HG03354 (cell line): Measurements from ENCODE around the gene MBD1.
"Not testable (repeated sequence)": the region's sequence is repeated elsewhere in the genome, so short reads cannot be mapped to it uniquely, and the experiment has no call there.

ENCODE experiments used
- ATAC-seq: cut with Tn5 transposase; IDR thresholded peaks from one replicate; pipeline ENCODE4 v1.9.1; 2021; ENCODE audit warnings: mild to moderate bottlenecking; ENCODE audit not compliant: unreplicated experiment, poor library complexity, severe bottlenecking

Gene MBD1

DNA sequence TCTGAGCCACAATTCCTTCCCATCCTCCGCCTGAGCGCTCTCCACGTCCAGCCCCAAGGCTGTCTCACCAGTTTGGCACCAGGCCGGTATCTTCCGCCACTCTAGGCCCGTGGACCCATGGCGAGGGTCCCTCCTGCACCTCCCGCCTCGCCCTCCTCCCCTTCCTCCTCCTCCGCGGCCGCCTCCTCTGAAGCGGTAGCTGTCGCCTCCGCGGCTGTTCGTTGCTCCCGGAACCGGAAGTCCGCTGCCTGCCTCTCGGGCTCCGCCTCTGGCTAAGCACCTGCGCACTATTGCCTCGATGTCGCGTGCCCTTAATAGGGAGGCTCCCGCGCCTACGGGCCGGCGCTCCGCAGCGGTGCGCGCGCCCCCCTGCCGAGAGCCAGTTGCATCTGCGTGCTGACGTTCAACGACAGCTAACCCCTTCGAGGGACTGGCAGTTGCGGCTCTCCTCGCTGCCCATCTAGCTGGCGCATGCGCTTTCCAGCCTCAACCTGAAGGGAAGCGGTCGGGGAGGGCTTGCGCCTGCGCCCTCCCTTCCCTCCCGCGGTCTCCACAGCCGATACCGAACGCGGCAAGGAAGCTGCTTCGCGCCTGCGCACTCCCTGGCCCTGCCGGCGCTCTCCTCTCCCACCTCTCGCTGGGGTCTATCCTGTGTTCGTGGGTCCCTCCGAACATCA, at the start of gene MBD1:
Gene MBD1, minus strand, starts transcription at position 229 of the 677 bp plus-strand sequence. CDS start 1,531 bp downstream, outside the sequence.
- ATAC-seq: peak; percentile 93

GRCh38 chr18:50330176-50330575, 48.9 kb upstream of the MBD1 start:
- ATAC-seq: no peak

DNA sequence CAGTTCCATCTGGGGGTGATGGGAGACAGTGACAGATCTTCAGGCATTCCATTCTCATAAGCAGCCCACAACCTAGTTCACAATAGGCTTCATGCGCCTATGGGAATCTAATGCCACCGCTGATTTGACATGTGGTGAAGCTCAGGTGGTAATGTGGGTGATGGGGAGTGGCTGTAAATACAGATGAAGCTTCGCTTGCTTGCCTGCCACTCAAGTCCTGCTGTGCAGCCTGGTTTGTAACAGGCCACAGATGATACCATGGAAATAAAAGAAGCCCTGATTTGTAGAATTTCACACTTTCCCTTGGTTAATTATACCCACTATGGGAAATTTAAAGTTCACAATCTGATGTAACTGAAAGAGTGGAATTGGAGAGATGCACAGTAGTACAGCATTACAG, 46.7 kb upstream of the MBD1 start:
- no peak for ATAC-seq

DNA sequence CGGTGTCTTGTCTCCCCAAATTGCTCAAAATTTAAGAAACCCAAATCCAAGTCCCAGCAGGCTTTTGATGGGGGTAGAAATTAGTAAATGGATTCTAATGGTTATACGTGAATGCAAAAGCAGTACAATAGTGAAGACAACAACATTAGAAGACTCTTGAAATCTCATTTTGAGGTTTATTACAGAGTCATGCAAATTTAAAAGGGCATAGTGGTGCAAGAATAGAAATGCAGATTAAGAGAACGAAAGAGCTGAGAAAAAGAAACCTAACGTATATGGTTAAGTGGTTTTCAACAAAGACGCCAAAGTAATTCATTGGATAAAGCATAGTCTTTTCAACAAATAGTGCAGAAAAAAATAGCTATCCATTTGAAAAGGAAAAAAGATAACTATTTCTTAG, 39.4 kb upstream of the MBD1 start:
- peak; percentile 90 for ATAC-seq

GRCh38 chr18:50315100-50315871, 34.0 kb upstream of the MBD1 start:
- peak; percentile 78 for ATAC-seq

DNA sequence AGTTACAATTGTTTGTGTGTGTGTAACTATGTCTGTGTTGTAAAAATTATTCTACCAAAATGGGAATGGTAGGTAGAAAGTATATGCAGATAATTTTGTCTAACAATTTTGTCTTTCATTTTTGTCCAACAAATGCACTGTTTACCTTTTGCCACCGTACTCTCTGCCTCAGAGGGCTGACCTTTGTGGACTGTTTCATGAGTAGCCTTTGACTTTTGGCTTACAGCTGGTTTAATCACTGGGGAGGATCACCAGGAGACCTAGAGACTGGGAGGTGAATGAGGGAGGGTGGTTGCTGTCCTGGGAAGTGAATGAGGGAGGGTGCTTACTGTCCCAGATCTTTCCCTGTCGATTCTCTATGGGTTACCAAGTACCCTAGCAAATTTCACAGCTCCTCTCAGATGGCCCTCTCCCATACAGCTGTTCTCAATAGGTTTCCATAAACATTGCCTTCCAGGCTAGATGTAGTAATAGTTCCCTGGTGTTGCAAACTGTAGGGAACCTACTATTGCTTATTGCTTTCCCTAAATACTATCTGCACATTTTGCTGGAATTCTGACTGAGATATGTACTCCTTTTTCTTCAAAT, 32.6 kb upstream of the MBD1 start:
- no peak for ATAC-seq

- peak; percentile 38 for ATAC-seq
Measured at GRCh38 chr18:50313031-50313607, 31.8 kb upstream of the MBD1 start.

GRCh38 chr18:50312296-50313030, 31.1 kb upstream of the MBD1 start:
- peak; percentile 73 for ATAC-seq

- no peak for ATAC-seq
Measured at GRCh38 chr18:50311650-50312049, 30.3 kb upstream of the MBD1 start.

DNA sequence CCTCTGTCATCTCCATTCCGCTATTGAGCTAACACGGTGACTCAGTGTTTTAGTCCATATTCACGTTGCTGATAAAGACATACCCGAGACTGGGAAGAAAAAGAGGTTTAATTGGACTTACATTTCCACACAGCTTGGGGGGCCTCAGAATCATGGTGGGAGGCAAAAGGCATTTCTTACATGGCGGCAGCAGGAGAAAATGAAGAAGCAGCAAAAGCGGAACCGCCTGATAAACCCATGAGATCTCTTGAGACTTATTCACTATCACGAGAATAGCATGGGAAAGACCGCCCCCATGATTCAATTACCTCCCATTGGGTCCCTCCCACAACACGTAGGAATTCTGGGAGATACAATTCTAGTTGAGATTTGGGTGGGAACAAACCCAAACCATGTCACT, 28.8 kb upstream of the MBD1 start:
- no peak for ATAC-seq

- ATAC-seq: not testable (repeated sequence)
Measured at GRCh38 chr18:50308851-50309250, 27.5 kb upstream of the MBD1 start.

- ATAC-seq: peak; percentile 97
Measured at GRCh38 chr18:50307738-50308470, 26.6 kb upstream of the MBD1 start.

DNA sequence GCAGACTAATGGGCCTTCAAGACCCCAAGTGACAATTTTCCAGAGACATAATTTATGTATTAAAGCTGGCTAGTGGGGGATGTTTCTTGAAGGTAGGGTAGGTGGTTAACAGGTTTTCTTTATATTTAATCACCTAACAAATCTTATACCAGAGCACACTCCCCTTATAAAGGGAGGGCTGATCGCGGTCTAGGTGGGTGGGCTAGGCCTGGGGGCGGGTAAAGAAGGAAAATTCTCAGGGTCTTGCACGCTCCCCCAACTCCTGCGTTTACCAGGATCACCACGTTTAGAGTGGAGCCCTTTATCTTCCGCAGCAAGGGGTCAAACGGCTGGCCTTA, 26.0 kb upstream of the MBD1 start:
- no peak for ATAC-seq

- ATAC-seq: no peak
Measured at GRCh38 chr18:50306944-50307343, 25.6 kb upstream of the MBD1 start.

DNA sequence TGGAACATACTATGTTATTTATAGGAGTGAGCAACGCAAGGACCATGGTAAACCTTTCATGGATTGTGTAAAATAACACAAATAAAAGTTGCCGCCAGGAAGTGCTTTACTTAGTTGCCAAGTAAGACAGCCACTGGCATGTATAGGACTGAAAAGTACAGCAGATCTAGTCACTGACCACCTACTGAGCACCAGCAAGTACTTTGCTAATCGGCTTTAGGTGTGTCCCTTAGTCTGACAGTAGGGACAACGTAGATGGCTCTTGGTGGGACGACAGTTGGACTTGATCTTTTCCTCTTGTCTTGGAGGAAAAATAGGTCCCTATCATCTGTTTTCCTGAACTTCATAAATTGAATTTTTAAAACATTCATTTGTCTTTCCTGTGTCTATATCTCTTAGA, 19.8 kb upstream of the MBD1 start:
- no peak for ATAC-seq

DNA sequence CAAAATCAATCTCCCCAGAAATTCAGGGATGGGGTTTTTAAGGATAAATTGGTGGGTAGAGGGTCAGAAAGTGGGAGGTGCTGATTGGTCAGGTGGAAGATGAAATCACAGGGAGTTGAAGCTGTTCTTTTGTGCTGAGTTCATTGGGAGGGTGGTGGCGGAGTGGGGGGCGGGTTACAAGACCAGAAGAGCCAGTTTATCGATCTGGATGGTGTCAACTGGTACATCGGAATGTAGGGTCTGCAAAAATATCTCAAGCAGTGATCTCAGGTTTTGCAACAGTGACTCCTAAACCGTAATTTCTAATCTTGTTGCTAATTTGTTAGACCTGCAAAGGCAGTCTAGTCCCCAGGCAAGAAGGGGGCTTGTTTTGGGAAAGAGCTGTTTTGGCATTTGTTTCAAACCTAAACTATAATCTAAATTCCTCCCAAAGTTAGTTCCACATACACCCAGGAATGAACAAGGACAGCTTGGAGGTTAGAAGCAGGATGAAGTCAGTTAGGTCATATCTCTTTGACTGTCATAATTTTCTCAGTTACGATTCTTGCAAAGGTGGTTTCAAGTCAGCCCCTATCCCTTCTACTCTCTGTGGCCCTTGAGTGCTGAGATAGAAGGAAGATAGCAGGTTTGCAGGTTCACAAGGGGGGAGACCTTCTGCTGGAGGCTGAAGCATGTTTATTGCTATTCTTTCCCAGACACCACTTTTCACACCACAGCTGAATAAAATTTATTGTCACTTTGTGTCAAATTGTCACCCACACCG, 18.5 kb upstream of the MBD1 start:
- ATAC-seq: no peak

GRCh38 chr18:50298443-50299284, 17.3 kb upstream of the MBD1 start:
- ATAC-seq: no peak
